ENCODE measurements around the gene CCDC148.

Gene CCDC148

DNA sequence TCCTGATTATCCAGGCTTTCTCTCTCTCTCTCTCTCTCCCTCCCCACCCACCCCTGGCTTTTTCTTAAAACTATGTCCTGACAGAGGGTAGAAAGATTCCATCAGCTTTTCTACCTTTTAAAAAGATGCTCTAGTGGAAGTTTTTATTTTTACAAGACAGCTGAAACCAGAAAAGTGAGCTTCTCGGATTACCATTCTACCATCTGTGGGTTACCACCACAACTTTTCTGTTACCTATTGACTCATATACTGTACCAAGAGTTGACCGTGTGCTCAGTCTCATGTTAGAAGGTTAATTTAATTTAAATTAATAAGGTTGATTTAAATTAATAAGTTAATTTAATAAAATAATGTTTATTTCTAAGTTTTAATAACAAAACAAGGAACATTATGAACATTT lies 217.3 kb downstream of the CCDC148 start:
- TF ChIP-seq RAD21 (IDR thresholded peaks at IDR 0.05; ENCODE audit: low read depth), result no peak
- TF ChIP-seq YY1 (IDR thresholded peaks at IDR 0.05; ENCODE audit: low read depth), result no peak
- TF ChIP-seq EP300 (IDR thresholded peaks at IDR 0.05; ENCODE audit: borderline replicate concordance), result no peak
- TF ChIP-seq MAX (IDR thresholded peaks at IDR 0.05), result no peak
- TF ChIP-seq TCF12 (IDR thresholded peaks at IDR 0.05; ENCODE audit: low read depth), result no peak
- TF ChIP-seq, protein P1, sequence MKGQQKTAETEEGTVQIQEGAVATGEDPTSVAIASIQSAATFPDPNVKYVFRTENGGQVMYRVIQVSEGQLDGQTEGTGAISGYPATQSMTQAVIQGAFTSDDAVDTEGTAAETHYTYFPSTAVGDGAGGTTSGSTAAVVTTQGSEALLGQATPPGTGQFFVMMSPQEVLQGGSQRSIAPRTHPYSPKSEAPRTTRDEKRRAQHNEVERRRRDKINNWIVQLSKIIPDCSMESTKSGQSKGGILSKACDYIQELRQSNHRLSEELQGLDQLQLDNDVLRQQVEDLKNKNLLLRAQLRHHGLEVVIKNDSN (IDR thresholded peaks at IDR 0.05), result no peak
- TF ChIP-seq ZBTB7A (IDR thresholded peaks at IDR 0.05; ENCODE audit: low read depth), result no peak
- no peak for TF ChIP-seq REST (IDR thresholded peaks at IDR 0.05; ENCODE audit: low read depth)
- TF ChIP-seq CREB1 (IDR thresholded peaks at IDR 0.05; ENCODE audit: low read depth), result no peak
- no peak for TF ChIP-seq CEBPB (IDR thresholded peaks at IDR 0.05)
- TF ChIP-seq NFIC (IDR thresholded peaks at IDR 0.05), result no peak
- TF ChIP-seq TEAD4 (IDR thresholded peaks at IDR 0.05), result no peak
- no peak for TF ChIP-seq EGR1 (IDR thresholded peaks at IDR 0.05)
- TF ChIP-seq FOXM1 (IDR thresholded peaks at IDR 0.05; ENCODE audit: borderline replicate concordance, low read depth), result no peak
- TF ChIP-seq TAF1 (IDR thresholded peaks at IDR 0.05; ENCODE audit: low read depth), result no peak

DNA sequence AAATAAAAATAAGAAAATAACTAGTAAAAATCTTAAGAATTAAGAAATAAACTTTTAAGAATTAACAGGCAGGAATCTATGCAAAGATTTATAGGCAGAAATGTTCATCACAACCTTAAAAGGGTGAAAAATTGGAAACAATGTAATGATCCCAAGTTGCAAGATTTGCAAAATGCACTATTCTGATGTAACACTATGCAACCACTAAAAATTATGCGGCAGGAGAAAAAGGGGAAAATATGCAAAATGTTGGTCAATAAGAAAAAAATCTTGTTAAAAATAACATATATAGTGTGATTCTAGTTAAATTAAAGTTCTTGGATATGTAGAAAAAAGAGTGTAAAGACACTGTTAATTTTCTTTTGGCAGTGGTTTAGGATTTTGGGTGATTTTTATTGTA lies 222.1 kb downstream of the CCDC148 start:
- TF ChIP-seq MAX (IDR thresholded peaks at IDR 0.05), result no peak

- TF ChIP-seq, protein P1 (IDR thresholded peaks at IDR 0.05), result no peak
- TF ChIP-seq YY1 (IDR thresholded peaks at IDR 0.05; ENCODE audit: low read depth) (no peak), MAX (IDR thresholded peaks at IDR 0.05) (no peak), EP300 (IDR thresholded peaks at IDR 0.05; ENCODE audit: borderline replicate concordance) (no peak)
Measured at GRCh38 chr2:158232476-158232875, 224.1 kb downstream of the CCDC148 start.

DNA sequence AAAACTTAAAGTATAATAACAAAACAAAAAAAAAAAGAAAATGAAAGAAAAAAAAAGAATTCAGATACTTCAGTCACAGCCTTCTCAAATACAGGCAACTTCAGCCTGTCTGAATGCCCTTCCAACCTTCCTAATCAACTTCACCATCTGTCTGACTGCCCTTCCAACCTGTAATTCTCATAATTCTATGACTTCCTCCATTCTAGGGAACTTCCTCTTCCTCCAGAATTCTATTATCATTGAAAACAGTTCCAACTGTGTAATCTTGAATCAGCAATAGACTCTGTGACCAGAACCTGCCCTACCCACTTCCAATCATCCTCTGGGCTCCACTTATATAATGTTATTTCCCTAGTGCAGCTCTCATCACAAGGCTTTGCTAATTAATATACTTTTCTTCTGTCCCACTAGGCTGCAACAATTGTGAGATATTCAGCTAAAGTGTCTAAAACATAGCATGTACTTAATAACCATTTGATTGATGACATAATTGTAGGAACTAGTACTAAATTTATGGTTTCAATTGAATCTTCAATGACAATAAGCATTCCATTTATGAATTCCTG lies 227.5 kb downstream of the CCDC148 start:
- TF ChIP-seq NFIC (IDR thresholded peaks at IDR 0.05) (no peak), TCF12 (IDR thresholded peaks at IDR 0.05; ENCODE audit: low read depth) (no peak), EGR1 (IDR thresholded peaks at IDR 0.05) (no peak), ZBTB7A (IDR thresholded peaks at IDR 0.05; ENCODE audit: low read depth) (no peak), CREB1 (IDR thresholded peaks at IDR 0.05; ENCODE audit: low read depth) (no peak), FOXM1 (IDR thresholded peaks at IDR 0.05; ENCODE audit: borderline replicate concordance, low read depth) (no peak), CEBPB (IDR thresholded peaks at IDR 0.05) (no peak), EP300 (IDR thresholded peaks at IDR 0.05; ENCODE audit: borderline replicate concordance) (no peak), MAX (IDR thresholded peaks at IDR 0.05) (no peak), RAD21 (IDR thresholded peaks at IDR 0.05; ENCODE audit: low read depth) (no peak), TAF1 (IDR thresholded peaks at IDR 0.05; ENCODE audit: low read depth) (no peak), REST (IDR thresholded peaks at IDR 0.05; ENCODE audit: low read depth) (no peak), YY1 (IDR thresholded peaks at IDR 0.05; ENCODE audit: low read depth) (no peak), TEAD4 (IDR thresholded peaks at IDR 0.05) (no peak)
- TF ChIP-seq, protein P1 (IDR thresholded peaks at IDR 0.05), result no peak

GRCh38 chr2:158221063-158222020 lies 235.2 kb downstream of the CCDC148 start:
- TF ChIP-seq REST (IDR thresholded peaks at IDR 0.05; ENCODE audit: low read depth) (no peak), CEBPB (IDR thresholded peaks at IDR 0.05) (no peak), YY1 (IDR thresholded peaks at IDR 0.05; ENCODE audit: low read depth) (no peak), TEAD4 (IDR thresholded peaks at IDR 0.05) (no peak), CREB1 (IDR thresholded peaks at IDR 0.05; ENCODE audit: low read depth) (no peak), NFIC (IDR thresholded peaks at IDR 0.05) (no peak), ZBTB7A (IDR thresholded peaks at IDR 0.05; ENCODE audit: low read depth) (no peak), FOXM1 (IDR thresholded peaks at IDR 0.05; ENCODE audit: borderline replicate concordance, low read depth) (no peak), RAD21 (IDR thresholded peaks at IDR 0.05; ENCODE audit: low read depth) (no peak), MAX (IDR thresholded peaks at IDR 0.05) (no peak), EP300 (IDR thresholded peaks at IDR 0.05; ENCODE audit: borderline replicate concordance) (no peak), TAF1 (IDR thresholded peaks at IDR 0.05; ENCODE audit: low read depth) (no peak), TCF12 (IDR thresholded peaks at IDR 0.05; ENCODE audit: low read depth) (no peak)

Data from Ishikawa (cell line).